NOMO-1 (cell line): ENCODE results near the gene TRAF5.
"Not testable (repeated sequence)": the region's sequence is repeated elsewhere in the genome, so short reads cannot be mapped to it uniquely, and the experiment has no call there.

Experiments
- DNase-seq, 2 experiments: peaks; one replicate each; lab custom pipeline; 2025; ENCODE audit not compliant: unreplicated experiment in 2 of 2; lab: John Stamatoyannopoulos, UW

TRAF5 gene

GRCh38 chr1:211344152-211344618, 17.6 kb downstream of the TRAF5 start:
- DNase-seq: no peak

- DNase-seq: no peak
Measured at GRCh38 chr1:211345719-211346118, 19.1 kb downstream of the TRAF5 start.

- DNase-seq: no peak
Measured at GRCh38 chr1:211347077-211347844, 20.6 kb downstream of the TRAF5 start.

- no peak for DNase-seq
Measured at GRCh38 chr1:211348547-211348946, 21.9 kb downstream of the TRAF5 start.

GRCh38 chr1:211349741-211350140, 23.1 kb downstream of the TRAF5 start:
- no peak for DNase-seq

- not testable (repeated sequence) for DNase-seq
Measured at GRCh38 chr1:211352055-211352454, 25.4 kb downstream of the TRAF5 start.

- DNase-seq: no peak
Measured at GRCh38 chr1:211352465-211352864, 25.8 kb downstream of the TRAF5 start.

GRCh38 chr1:211352985-211353515, 26.4 kb downstream of the TRAF5 start:
- peak in 1 of 2 experiments; percentile 7 for DNase-seq

GRCh38 chr1:211353562-211354212, 27.1 kb downstream of the TRAF5 start:
- no peak for DNase-seq

- DNase-seq: no peak
Measured at GRCh38 chr1:211355873-211356272, 29.2 kb downstream of the TRAF5 start.

GRCh38 chr1:211356723-211357407, 30.2 kb downstream of the TRAF5 start:
- DNase-seq: no peak

GRCh38 chr1:211358685-211359084, 32.1 kb downstream of the TRAF5 start:
- DNase-seq: no peak

- DNase-seq: no peak
Measured at GRCh38 chr1:211359876-211360275, 33.2 kb downstream of the TRAF5 start.

GRCh38 chr1:211361202-211361601, 34.6 kb downstream of the TRAF5 start:
- DNase-seq: no peak

GRCh38 chr1:211369640-211370039, 43.0 kb downstream of the TRAF5 start:
- DNase-seq: no peak

- no peak for DNase-seq
Measured at GRCh38 chr1:211370669-211371068, 44.0 kb downstream of the TRAF5 start.

GRCh38 chr1:211371406-211372105, 44.9 kb downstream of the TRAF5 start:
- DNase-seq: no peak

GRCh38 chr1:211372463-211372862, 45.8 kb downstream of the TRAF5 start:
- DNase-seq: no peak

GRCh38 chr1:211375146-211375818, 48.6 kb downstream of the TRAF5 start:
- no peak for DNase-seq

- DNase-seq: no peak
Measured at GRCh38 chr1:211375949-211376348, 49.3 kb downstream of the TRAF5 start.
